Germinal center (tissue), 1 donor: ENCODE measurements around the gene ERC1.

Experiments used
- DNase-seq: peaks from one replicate; pipeline ENCODE4 v3.0.0; 2012; ENCODE audit warnings: mixed read lengths, low spot score

ERC1 gene

GRCh38 chr12:1401891-1402290 is 410.9 kb downstream of the ERC1 start:
- DNase-seq: no peak

GRCh38 chr12:1403417-1403816 is 412.4 kb downstream of the ERC1 start:
- no peak for DNase-seq

- no peak for DNase-seq
Observed at GRCh38 chr12:1405619-1406018, 414.6 kb downstream of the ERC1 start.

GRCh38 chr12:1410794-1411193 is 419.8 kb downstream of the ERC1 start:
- DNase-seq: no peak

GRCh38 chr12:1413930-1414329 is 422.9 kb downstream of the ERC1 start:
- DNase-seq: no peak

GRCh38 chr12:1418144-1418543 is 427.1 kb downstream of the ERC1 start:
- no peak for DNase-seq

- no peak for DNase-seq
Observed at GRCh38 chr12:1419849-1420371, 428.9 kb downstream of the ERC1 start.

GRCh38 chr12:1421091-1421846 is 430.2 kb downstream of the ERC1 start:
- no peak for DNase-seq

- DNase-seq: no peak
Observed at GRCh38 chr12:1422604-1423315, 431.7 kb downstream of the ERC1 start.

- DNase-seq: no peak
Observed at GRCh38 chr12:1424674-1425395, 433.8 kb downstream of the ERC1 start.

GRCh38 chr12:1425396-1425729 is 434.3 kb downstream of the ERC1 start:
- DNase-seq: no peak

- no peak for DNase-seq
Observed at GRCh38 chr12:1428671-1429070, 437.6 kb downstream of the ERC1 start.

- no peak for DNase-seq
Observed at GRCh38 chr12:1429980-1430379, 439.0 kb downstream of the ERC1 start.

GRCh38 chr12:1434296-1434955 is 443.4 kb downstream of the ERC1 start:
- no peak for DNase-seq

GRCh38 chr12:1435044-1435443 is 444.0 kb downstream of the ERC1 start:
- no peak for DNase-seq

GRCh38 chr12:1435456-1435855 is 444.4 kb downstream of the ERC1 start:
- no peak for DNase-seq

GRCh38 chr12:1436015-1436414 is 445.0 kb downstream of the ERC1 start:
- DNase-seq: no peak

- DNase-seq: no peak
Observed at GRCh38 chr12:1436981-1437380, 446.0 kb downstream of the ERC1 start.

- no peak for DNase-seq
Observed at GRCh38 chr12:1439201-1439600, 448.2 kb downstream of the ERC1 start.

GRCh38 chr12:1439687-1440086 is 448.7 kb downstream of the ERC1 start:
- no peak for DNase-seq

GRCh38 chr12:1443421-1444141 is 452.6 kb downstream of the ERC1 start:
- no peak for DNase-seq

GRCh38 chr12:1444142-1444516 is 453.1 kb downstream of the ERC1 start:
- DNase-seq: no peak
